ENCODE measurements around the gene SHISA6. TPM values are rescaled to one million over a fixed set of nuclear protein-coding genes. Genes with fewer than 3 reads are reported as not detected.

SHISA6 gene
- polyA plus RNA-seq, 1 of the 3 experiments (the other 2 are of a cell fraction), result not detected

DNA sequence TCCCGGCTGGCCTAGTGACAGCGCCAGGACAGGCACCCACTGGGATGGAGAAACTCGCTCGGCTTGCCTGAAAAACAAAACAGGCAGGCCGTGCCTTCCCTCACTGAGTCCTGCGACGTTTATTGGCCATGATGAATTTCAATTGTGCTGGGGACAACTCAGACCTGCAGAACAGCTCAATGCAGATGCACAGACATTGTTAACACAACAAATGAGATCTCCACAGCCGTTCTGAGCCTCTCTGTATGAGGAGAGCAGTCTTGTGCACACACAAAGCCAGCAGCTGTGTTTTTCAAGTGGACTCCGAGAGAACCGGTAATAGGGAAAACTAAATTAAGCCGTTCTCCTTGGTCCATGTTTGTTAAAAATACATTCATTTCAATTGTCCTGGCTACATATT, 15.9 kb downstream of the SHISA6 start:
- Histone ChIP-seq H3K4me2 (no peak overlapping the region), H2AFZ (ENCODE audit: low read depth) (no peak overlapping the region), H3K4me1 (ENCODE audit: control insufficient read depth in 1 of 2, insufficient read depth in 2 of 2, low read depth in 1 of 2, low read length in 1 of 2) (no peaks in the 10 kb centered on the region), H3K27ac (ENCODE audit: low read depth in 2 of 2, low read length in 1 of 2) (no peak overlapping the region), H3K79me2 (ENCODE audit: insufficient read depth) (no peaks in the 10 kb centered on the region), H3K36me3 (replicated peaks in 1 of 2; ENCODE audit: control insufficient read depth in 1 of 2, insufficient read depth in 2 of 2, low read length in 1 of 2) (no peaks in the 10 kb centered on the region), H3F3A (replicated peaks; ENCODE audit: insufficient read depth) (no peaks in the 10 kb centered on the region), H3K4me3 (ENCODE audit: low read depth in 2 of 2, low read length in 1 of 2) (no peak overlapping the region), H3K9me3 (no peaks in the 10 kb centered on the region), H4K20me1 (ENCODE audit: insufficient read depth) (no peaks in the 10 kb centered on the region), H3K9me2 (no peaks in the 10 kb centered on the region), H3K27me3 (ENCODE audit: insufficient read depth) (no peaks in the 10 kb centered on the region), H3K9ac (no peak overlapping the region)
- TF ChIP-seq FOSL2 (IDR thresholded peaks at IDR 0.05; ENCODE audit: borderline replicate concordance, low read depth) (no peak), ELF1 (IDR thresholded peaks at IDR 0.05) (no peak), MEF2A (IDR thresholded peaks at IDR 0.05; ENCODE audit: borderline replicate concordance, low read depth) (no peak), RFX5 (IDR thresholded peaks at IDR 0.05; ENCODE audit: low read length) (no peak), PBX3 (IDR thresholded peaks at IDR 0.05) (no peak), TCF12 (IDR thresholded peaks at IDR 0.05) (no peak), FOXM1 (IDR thresholded peaks at IDR 0.05; ENCODE audit: low read depth) (no peak), SIN3A (IDR thresholded peaks at IDR 0.05; ENCODE audit: borderline replicate concordance, low read depth, low read length) (no peak), USF2 (IDR thresholded peaks at IDR 0.05; ENCODE audit: borderline replicate concordance, low read depth, low read length) (no peak), NFIC (IDR thresholded peaks at IDR 0.05; ENCODE audit: borderline replicate concordance) (no peak)
- no peak for DNase-seq
- ChIA-PET CTCF (no interaction called here), POLR2A (no interaction called here)
- 34% methylated on average over 11 of the region's 11 CpGs for WGBS (ENCODE audit: low lambda C conversion rate)

DNA sequence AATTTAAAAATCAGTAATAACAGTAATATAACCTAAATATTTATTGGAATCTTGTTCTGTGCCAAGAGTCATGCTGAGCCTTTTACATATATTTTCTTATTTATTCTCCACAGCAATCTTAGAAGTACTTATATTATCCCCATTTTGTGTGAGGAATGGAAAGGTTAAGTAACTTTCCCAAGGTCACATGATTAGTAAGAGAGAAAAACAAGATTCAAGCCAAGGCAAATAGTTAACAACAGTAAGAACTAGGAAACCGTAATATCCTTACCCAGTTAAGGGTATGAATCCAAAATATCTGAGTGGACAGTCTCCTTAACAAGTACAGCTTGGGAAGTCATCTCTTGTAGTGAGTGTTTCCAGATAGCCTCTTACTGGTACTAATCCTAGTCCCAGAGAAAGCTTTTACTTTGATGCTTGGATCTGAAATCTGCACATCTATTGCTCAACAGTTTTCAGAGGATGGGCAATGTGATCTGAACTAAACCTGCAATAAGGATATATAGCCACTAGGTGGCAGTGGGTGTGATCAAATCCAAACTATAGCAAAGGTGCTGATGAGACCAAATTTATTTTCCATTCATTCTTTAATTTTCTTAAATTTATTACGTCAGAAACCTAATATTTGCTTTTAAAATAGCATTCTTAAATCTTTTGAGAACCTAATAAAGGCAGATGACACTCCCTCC, 23.3 kb downstream of the SHISA6 start:
- no peaks in the 10 kb centered on the region for H3K27me3 ChIP-seq (ENCODE audit: insufficient read depth)
- H3K4me2 ChIP-seq, result no peak overlapping the region
- CTCF ChIA-PET, result interaction anchor here (1.0 to 1.1 kb wide), 2 partner anchors 13 to 17 kb away, joined by 3 to 6 read pairs; no protein-coding TSS in a partner anchor
- no peaks in the 10 kb centered on the region for H4K20me1 ChIP-seq (ENCODE audit: insufficient read depth)
- no peaks in the 10 kb centered on the region for H3K79me2 ChIP-seq (ENCODE audit: insufficient read depth)
- H3K9me2 ChIP-seq, result no peaks in the 10 kb centered on the region
- no peak for DNase-seq
- POLR2A ChIA-PET, result no interaction called here
- no peaks in the 10 kb centered on the region for H3F3A ChIP-seq (replicated peaks; ENCODE audit: insufficient read depth)
- 19% methylated on average over 2 of the region's 2 CpGs for WGBS (ENCODE audit: low lambda C conversion rate)
- TF ChIP-seq, protein P1, sequence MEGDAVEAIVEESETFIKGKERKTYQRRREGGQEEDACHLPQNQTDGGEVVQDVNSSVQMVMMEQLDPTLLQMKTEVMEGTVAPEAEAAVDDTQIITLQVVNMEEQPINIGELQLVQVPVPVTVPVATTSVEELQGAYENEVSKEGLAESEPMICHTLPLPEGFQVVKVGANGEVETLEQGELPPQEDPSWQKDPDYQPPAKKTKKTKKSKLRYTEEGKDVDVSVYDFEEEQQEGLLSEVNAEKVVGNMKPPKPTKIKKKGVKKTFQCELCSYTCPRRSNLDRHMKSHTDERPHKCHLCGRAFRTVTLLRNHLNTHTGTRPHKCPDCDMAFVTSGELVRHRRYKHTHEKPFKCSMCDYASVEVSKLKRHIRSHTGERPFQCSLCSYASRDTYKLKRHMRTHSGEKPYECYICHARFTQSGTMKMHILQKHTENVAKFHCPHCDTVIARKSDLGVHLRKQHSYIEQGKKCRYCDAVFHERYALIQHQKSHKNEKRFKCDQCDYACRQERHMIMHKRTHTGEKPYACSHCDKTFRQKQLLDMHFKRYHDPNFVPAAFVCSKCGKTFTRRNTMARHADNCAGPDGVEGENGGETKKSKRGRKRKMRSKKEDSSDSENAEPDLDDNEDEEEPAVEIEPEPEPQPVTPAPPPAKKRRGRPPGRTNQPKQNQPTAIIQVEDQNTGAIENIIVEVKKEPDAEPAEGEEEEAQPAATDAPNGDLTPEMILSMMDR (IDR thresholded peaks at IDR 0.05), result peak; percentile 30; the same call in 1 of the 2 replicates
- TF ChIP-seq CHD2 (IDR thresholded peaks at IDR 0.05; ENCODE audit: low read length, partially characterized antibody), result no peak
- H3K9ac ChIP-seq, result no peak overlapping the region
- H3K9me3 ChIP-seq, result no peaks in the 10 kb centered on the region
- H3K36me3 ChIP-seq (replicated peaks in 1 of 2; ENCODE audit: control insufficient read depth in 1 of 2, insufficient read depth in 2 of 2, low read length in 1 of 2), result no peaks in the 10 kb centered on the region
- no peaks in the 10 kb centered on the region for H3K4me1 ChIP-seq (ENCODE audit: control insufficient read depth in 1 of 2, insufficient read depth in 2 of 2, low read depth in 1 of 2, low read length in 1 of 2)
- no peak overlapping the region for H3K27ac ChIP-seq (ENCODE audit: low read depth in 2 of 2, low read length in 1 of 2)
- no peak overlapping the region for H2AFZ ChIP-seq (ENCODE audit: low read depth)
- no peak overlapping the region for H3K4me3 ChIP-seq (ENCODE audit: low read depth in 2 of 2, low read length in 1 of 2)

All from SK-N-SH (cell line).